Mesendoderm (in vitro differentiated cells): ENCODE results near the gene SPAG17.

Experiments used
- DNase-seq: peaks from one replicate; pipeline ENCODE4 v3.0.0; 2013
- H2AK5ac ChIP-seq: 2 replicates; pipeline ENCODE4 v1.6.1; 2013; ENCODE audit warnings: low read length, inconsistent platforms
- H2BK120ac ChIP-seq: 2 replicates; pipeline ENCODE4 v1.6.1; 2013; ENCODE audit warnings: low read depth, mild to moderate bottlenecking, low read length, moderate library complexity, mixed read lengths
- H2BK15ac ChIP-seq: replicated peaks from 2 replicates; pipeline ENCODE4 v1.6.1; 2013; ENCODE audit warnings: low read depth, mild to moderate bottlenecking, moderate library complexity
- H2BK5ac ChIP-seq: 2 replicates; pipeline ENCODE4 v1.6.1; 2013; ENCODE audit warnings: low read length, inconsistent platforms
- H3K18ac ChIP-seq: 2 replicates; pipeline ENCODE4 v1.6.1; 2013; ENCODE audit warnings: mild to moderate bottlenecking, low read length, mixed read lengths
- H3K23ac ChIP-seq: one replicate; pipeline ENCODE4 v1.6.1; 2013; ENCODE audit warnings: low read length
- H3K27ac ChIP-seq: 2 replicates; pipeline ENCODE4 v1.5.1; 2013; ENCODE audit warnings: low read depth, mild to moderate bottlenecking, inconsistent platforms, low read length, moderate library complexity
- H3K27me3 ChIP-seq: 2 replicates; pipeline ENCODE4 v1.6.1; 2013; ENCODE audit warnings: low read length, control low read depth, mild to moderate bottlenecking, inconsistent platforms; ENCODE audit not compliant: insufficient read depth, poor library complexity
- H3K36me3 ChIP-seq: 2 replicates; pipeline ENCODE4 v1.6.1; 2013; ENCODE audit warnings: low read length, inconsistent platforms; ENCODE audit not compliant: control insufficient read depth, insufficient read depth
- H3K4ac ChIP-seq: one replicate; pipeline ENCODE4 v1.6.1; 2013; ENCODE audit warnings: low read depth, mild to moderate bottlenecking, low read length, moderate library complexity
- H3K4me1 ChIP-seq: 2 replicates; pipeline ENCODE4 v1.6.1; 2013; ENCODE audit warnings: low read depth, low read length, inconsistent platforms; ENCODE audit not compliant: control insufficient read depth
- H3K4me2 ChIP-seq: 2 replicates; pipeline ENCODE4 v1.6.1; 2013; ENCODE audit warnings: low read length
- H3K4me3 ChIP-seq: 2 replicates; pipeline ENCODE4 v1.5.1; 2013; ENCODE audit warnings: mild to moderate bottlenecking, low read length
- H3K56ac ChIP-seq: one replicate; pipeline ENCODE4 v1.6.1; 2013; ENCODE audit warnings: low read length
- H3K79me1 ChIP-seq: 2 replicates; pipeline ENCODE4 v1.6.1; 2013; ENCODE audit warnings: low read length, inconsistent platforms
- H3K79me2 ChIP-seq: 2 replicates; pipeline ENCODE4 v1.6.1; 2013; ENCODE audit warnings: mild to moderate bottlenecking, low read length; ENCODE audit not compliant: control insufficient read depth, insufficient read depth
- H3K9ac ChIP-seq: 2 replicates; pipeline ENCODE4 v1.6.1; 2013; ENCODE audit warnings: low read length, inconsistent platforms
- H4K5ac ChIP-seq: one replicate; pipeline ENCODE4 v1.6.1; 2013; ENCODE audit warnings: low read length
- H4K8ac ChIP-seq: one replicate; pipeline ENCODE4 v1.6.1; 2013; ENCODE audit warnings: low read depth, mild to moderate bottlenecking, control low read depth, low read length, moderate library complexity
- WGBS: extraction: QIAGEN DNeasy Blood & Tissue Kit; methylation state at CpG from one replicate; pipeline ENCODE4 v1.1.7; 2013; ENCODE audit warnings: low lambda C conversion rate, missing lambda C conversion rate; ENCODE audit not compliant: insufficient coverage; ENCODE audit errors: extremely low coverage; 5-methylcytosine and 5-hydroxymethylcytosine counted together

SPAG17 gene

DNA sequence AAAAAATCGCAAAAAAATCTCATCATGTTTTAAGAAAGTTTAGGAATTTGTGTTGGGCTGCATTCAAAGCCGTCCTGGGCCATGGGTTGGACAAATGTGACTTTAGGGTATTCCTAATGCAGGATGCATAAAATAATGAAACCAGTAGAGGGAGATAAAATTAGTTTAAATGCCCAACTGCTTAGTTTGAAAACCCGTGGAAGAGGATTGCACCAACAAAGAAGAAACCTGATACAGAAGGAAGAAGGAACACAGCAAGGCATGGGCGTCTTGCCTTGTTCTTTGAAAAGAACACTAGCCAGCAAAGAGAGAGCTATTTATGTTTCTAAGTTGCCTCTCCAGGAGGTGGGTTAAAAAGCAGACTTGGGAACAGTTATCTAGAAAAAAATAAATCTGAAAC is 217.6 kb downstream of the SPAG17 start:
- Histone ChIP-seq H4K8ac (no peak overlapping the region), H4K5ac (no peak overlapping the region), H2BK15ac (no peak overlapping the region), H2AK5ac (no peak overlapping the region), H3K27ac (no peak overlapping the region), H3K18ac (no peak overlapping the region), H3K79me2 (no peaks in the 10 kb centered on the region), H3K27me3 (no peaks in the 10 kb centered on the region), H3K23ac (no peak overlapping the region), H3K9ac (no peak overlapping the region), H3K4ac (no peak overlapping the region), H3K4me1 (no peaks in the 10 kb centered on the region), H3K4me3 (no peak overlapping the region), H2BK120ac (no peak overlapping the region), H3K56ac (no peak overlapping the region), H2BK5ac (no peak overlapping the region), H3K79me1 (no peaks in the 10 kb centered on the region), H3K36me3 (no peaks in the 10 kb centered on the region), H3K4me2 (no peak overlapping the region)
- WGBS: no CpG with 5 or more reads among the region's 4 CpGs
- DNase-seq: peak; percentile 15

DNA sequence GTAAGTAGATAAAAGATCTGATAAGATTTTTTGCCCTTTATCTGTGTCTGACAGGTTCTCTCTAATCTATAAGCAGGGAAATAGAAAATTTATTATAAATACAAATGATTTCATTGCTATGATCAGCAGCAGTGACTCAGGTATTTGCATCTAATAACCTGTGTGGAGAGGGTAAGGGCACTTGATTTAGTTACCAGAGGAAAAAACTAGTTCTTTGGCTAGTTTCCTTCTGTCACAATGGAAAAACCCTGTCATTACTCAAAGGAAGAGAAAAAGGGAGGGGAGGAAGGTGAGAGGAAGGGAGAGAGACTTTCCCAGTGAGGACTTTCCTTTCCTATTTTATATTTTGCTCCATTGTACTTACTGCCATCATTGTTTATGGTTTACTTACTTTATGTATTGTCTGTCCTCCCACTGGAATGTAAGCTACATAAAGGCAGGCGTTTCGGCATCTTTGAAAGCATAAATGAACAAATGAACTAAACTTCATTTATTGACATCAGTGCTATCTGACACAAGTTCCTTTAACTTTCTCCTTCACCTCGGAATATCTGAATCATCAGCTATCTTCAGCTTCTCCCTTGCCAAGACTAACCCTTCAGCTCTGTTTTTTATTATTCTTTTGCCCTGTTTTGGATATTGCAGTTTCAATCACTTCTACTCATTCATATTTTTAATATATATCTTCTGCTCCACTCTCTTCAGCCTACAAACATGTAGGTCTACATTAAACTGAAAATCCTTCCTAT is 220.6 kb downstream of the SPAG17 start:
- Histone ChIP-seq H3K4ac (no peak overlapping the region), H3K79me2 (no peaks in the 10 kb centered on the region), H3K79me1 (no peaks in the 10 kb centered on the region), H3K36me3 (no peaks in the 10 kb centered on the region), H3K4me3 (no peak overlapping the region), H3K23ac (no peak overlapping the region), H3K4me1 (no peaks in the 10 kb centered on the region), H3K18ac (no peak overlapping the region), H4K5ac (no peak overlapping the region), H3K27me3 (no peaks in the 10 kb centered on the region), H3K9ac (no peak overlapping the region), H3K4me2 (no peak overlapping the region), H2BK120ac (no peak overlapping the region), H3K56ac (no peak overlapping the region), H2BK15ac (no peak overlapping the region), H2AK5ac (no peak overlapping the region), H4K8ac (no peak overlapping the region), H3K27ac (no peak overlapping the region), H2BK5ac (no peak overlapping the region)
- DNase-seq: peak; percentile 13
- WGBS: no CpG with 5 or more reads among the region's 3 CpGs

GRCh38 chr1:117959364-117959763 is 225.7 kb downstream of the SPAG17 start:
- Histone ChIP-seq H2BK120ac (no peak overlapping the region), H3K18ac (no peak overlapping the region), H3K27ac (no peak overlapping the region), H3K79me1 (no peaks in the 10 kb centered on the region), H3K4ac (no peak overlapping the region), H3K27me3 (no peaks in the 10 kb centered on the region), H3K4me3 (no peak overlapping the region), H3K79me2 (no peaks in the 10 kb centered on the region), H2BK15ac (no peak overlapping the region), H3K4me1 (no peaks in the 10 kb centered on the region), H3K9ac (no peak overlapping the region), H3K56ac (no peak overlapping the region), H2BK5ac (no peak overlapping the region), H2AK5ac (no peak overlapping the region), H3K23ac (no peak overlapping the region), H3K36me3 (no peaks in the 10 kb centered on the region), H4K8ac (no peak overlapping the region), H4K5ac (no peak overlapping the region), H3K4me2 (no peak overlapping the region)
- WGBS: no CpG with 5 or more reads among the region's 3 CpGs
- DNase-seq: no peak

DNA sequence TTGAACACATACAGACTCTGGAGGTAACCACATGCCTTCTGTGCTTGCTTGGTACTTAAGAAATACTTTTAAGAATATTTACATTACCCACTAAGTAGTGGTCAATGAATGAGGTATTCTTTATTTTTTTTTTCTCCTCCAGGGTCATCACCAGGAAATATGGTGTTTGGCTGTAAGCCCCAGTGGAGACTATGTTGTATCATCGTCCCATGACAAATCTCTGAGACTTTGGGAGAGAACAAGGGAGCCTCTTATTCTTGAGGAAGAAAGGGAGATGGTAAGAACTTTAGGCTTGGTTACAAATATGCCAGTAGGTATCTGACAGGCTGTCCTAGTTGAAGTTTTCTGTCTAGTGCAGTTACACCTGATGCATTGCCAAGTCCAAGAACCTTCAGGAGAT is 232.6 kb downstream of the SPAG17 start:
- no CpG with 5 or more reads among the region's 1 CpG for WGBS
- no peak overlapping the region for H2BK5ac ChIP-seq
- no peak overlapping the region for H3K56ac ChIP-seq
- peaks cover 3% of the 10 kb centered on the region for H3K36me3 ChIP-seq
- H4K5ac ChIP-seq: no peak overlapping the region
- no peak overlapping the region for H3K4ac ChIP-seq
- no peaks in the 10 kb centered on the region for H3K27me3 ChIP-seq
- H2AK5ac ChIP-seq: no peak overlapping the region
- H3K79me2 ChIP-seq: no peaks in the 10 kb centered on the region
- H3K4me1 ChIP-seq: no peaks in the 10 kb centered on the region
- no peak for DNase-seq
- no peak overlapping the region for H3K4me3 ChIP-seq
- H3K27ac ChIP-seq: no peak overlapping the region
- H3K18ac ChIP-seq: no peak overlapping the region
- H3K9ac ChIP-seq: no peak overlapping the region
- no peak overlapping the region for H4K8ac ChIP-seq
- H2BK15ac ChIP-seq: no peak overlapping the region
- no peak overlapping the region for H2BK120ac ChIP-seq
- H3K79me1 ChIP-seq: no peaks in the 10 kb centered on the region
- H3K4me2 ChIP-seq: no peak overlapping the region
- no peak overlapping the region for H3K23ac ChIP-seq

GRCh38 chr1:117942293-117942692 is 242.7 kb downstream of the SPAG17 start:
- Histone ChIP-seq H3K4me2 (no peak overlapping the region), H2AK5ac (no peak overlapping the region), H3K79me1 (no peaks in the 10 kb centered on the region), H2BK5ac (no peak overlapping the region), H3K4me1 (no peaks in the 10 kb centered on the region), H3K23ac (no peak overlapping the region), H3K27ac (no peak overlapping the region), H3K36me3 (peaks cover 8% of the 10 kb centered on the region), H3K4ac (no peak overlapping the region), H4K5ac (no peak overlapping the region), H3K4me3 (no peak overlapping the region), H3K9ac (no peak overlapping the region), H3K79me2 (no peaks in the 10 kb centered on the region), H2BK120ac (no peak overlapping the region), H2BK15ac (no peak overlapping the region), H4K8ac (no peak overlapping the region), H3K27me3 (no peaks in the 10 kb centered on the region), H3K56ac (no peak overlapping the region), H3K18ac (no peak overlapping the region)
- DNase-seq: no peak
- no CpG with 5 or more reads among the region's 2 CpGs for WGBS

GRCh38 chr1:117933769-117934168 is 251.3 kb downstream of the SPAG17 start:
- DNase-seq: no peak
- no peak overlapping the region for H3K18ac ChIP-seq

More at GRCh38 chr1:117933769-117934168, 251.3 kb downstream of the SPAG17 start:
- 100% methylated on average over 1 of the region's 2 CpGs for WGBS
- H3K4ac ChIP-seq: no peak overlapping the region
- no peak overlapping the region for H3K4me3 ChIP-seq
- no peak overlapping the region for H3K23ac ChIP-seq
- no peak overlapping the region for H3K27ac ChIP-seq
- H2BK5ac ChIP-seq: no peak overlapping the region
- H2AK5ac ChIP-seq: no peak overlapping the region
- H3K27me3 ChIP-seq: no peaks in the 10 kb centered on the region
- no peak overlapping the region for H4K5ac ChIP-seq
- H3K36me3 ChIP-seq: no peaks in the 10 kb centered on the region
- H2BK15ac ChIP-seq: no peak overlapping the region
- H3K56ac ChIP-seq: no peak overlapping the region
- no peak overlapping the region for H3K9ac ChIP-seq
- peaks cover 2% of the 10 kb centered on the region for H3K4me1 ChIP-seq
- H4K8ac ChIP-seq: no peak overlapping the region
- H3K4me2 ChIP-seq: no peak overlapping the region
- peaks cover 9% of the 10 kb centered on the region for H3K79me1 ChIP-seq
- H3K79me2 ChIP-seq: peaks cover 32% of the 10 kb centered on the region
- no peak overlapping the region for H2BK120ac ChIP-seq
